Lower lobe of right lung (tissue), 2 donors: ENCODE results near the gene IL6. TPM values are rescaled to one million over a fixed set of nuclear protein-coding genes. Genes with fewer than 3 reads are reported as not detected.
A peak's percentile ranks its signal among the peaks of the same experiment; 100 is the strongest.
"Not testable (repeated sequence)": the region's sequence is repeated elsewhere in the genome, so short reads cannot be mapped to it uniquely, and the experiment has no call there.

Experiments
- ATAC-seq, 2 donors: fragments of 200-7000 bp; cut with Tn5 transposase; one replicate each; pipeline ENCODE4 v1.9.1; 2020 to 2022; ENCODE audit warnings: mild to moderate bottlenecking in 2 of 2, moderate library complexity in 2 of 2
- DNase-seq: peaks from one replicate; pipeline ENCODE4 v3.0.0-alpha.2; 2020
- H3K27ac ChIP-seq: fragments of 200-600 bp; one replicate; pipeline ENCODE4 v1.8.0; 2022
- H3K27me3 ChIP-seq: fragments of 200-600 bp; one replicate; pipeline ENCODE4 v1.8.0; 2022; ENCODE audit warnings: low read depth
- H3K36me3 ChIP-seq: fragments of 200-600 bp; one replicate; pipeline ENCODE4 v1.8.0; 2022; ENCODE audit warnings: mild to moderate bottlenecking
- H3K4me1 ChIP-seq: fragments of 200-600 bp; one replicate; pipeline ENCODE4 v1.8.0; 2022
- H3K4me3 ChIP-seq: fragments of 200-600 bp; one replicate; pipeline ENCODE4 v1.8.0; 2022; ENCODE audit warnings: mild to moderate bottlenecking
- H3K9me3 ChIP-seq: fragments of 200-600 bp; one replicate; pipeline ENCODE4 v1.8.0; 2022
- CTCF ChIP-seq: fragments of 200-600 bp; IDR thresholded peaks from one replicate; pipeline ENCODE4 v1.8.0; 2022; ENCODE audit warnings: antibody characterized with exemption, mild to moderate bottlenecking
- intact Hi-C: fragments of 100-400 bp; cut with DNase I; formaldehyde crosslinking; loops from one replicate; pipeline ENCODE4 v1.11.0; 2022
- total RNA-seq: library from RNA; stranded (reverse); fragmentation: NEBNext Ultra II Directional; extraction: Animal tissue kit (Norgen Biotek cat#: 25700); gene quantifications from one replicate; pipeline ENCODE4 v1.2.1, GENCODE V29; 2021
- donor health status: DM: no; HTN: yes; CAD: no; lungs with severe emphysema.

IL6 gene
- total RNA-seq, 1 donor from 2014 or later, result 8.2 TPM

GRCh38 chr7:22681852-22682657 is 44.9 kb upstream of the IL6 start:
- Histone ChIP-seq H3K9me3 (no peaks in the 10 kb centered on the region), H3K4me1 (peaks cover 10% of the 10 kb centered on the region), H3K36me3 (no peaks in the 10 kb centered on the region), H3K4me3 (no peak overlapping the region), H3K27ac (no peak overlapping the region), H3K27me3 (no peaks in the 10 kb centered on the region)
- DNase-seq, result no peak
- no peak for ATAC-seq
- no peak for TF ChIP-seq CTCF
- intact Hi-C loops, result no loop called here

- intact Hi-C loops, result no loop called here
- ATAC-seq, result no peak
- Histone ChIP-seq H3K4me3 (no peak overlapping the region), H3K27ac (no peak overlapping the region), H3K36me3 (no peaks in the 10 kb centered on the region), H3K27me3 (no peaks in the 10 kb centered on the region), H3K9me3 (no peaks in the 10 kb centered on the region), H3K4me1 (no peaks in the 10 kb centered on the region)
- no peak for TF ChIP-seq CTCF
- no peak for DNase-seq
Measured at GRCh38 chr7:22683379-22683778, 43.6 kb upstream of the IL6 start.

GRCh38 chr7:22686620-22687019 is 40.4 kb upstream of the IL6 start:
- DNase-seq, result no peak
- no peak overlapping the region for H3K4me3 ChIP-seq
- no peaks in the 10 kb centered on the region for H3K4me1 ChIP-seq
- ATAC-seq, result peak in 1 of 2 donors; percentile 32
- no peak overlapping the region for H3K27ac ChIP-seq
- intact Hi-C loops, result no loop called here
- H3K27me3 ChIP-seq, result no peaks in the 10 kb centered on the region
- no peaks in the 10 kb centered on the region for H3K36me3 ChIP-seq
- H3K9me3 ChIP-seq, result no peaks in the 10 kb centered on the region
- TF ChIP-seq CTCF, result no peak

GRCh38 chr7:22688084-22688483 is 38.9 kb upstream of the IL6 start:
- H3K4me1 ChIP-seq, result no peaks in the 10 kb centered on the region
- H3K4me3 ChIP-seq, result no peak overlapping the region
- H3K27ac ChIP-seq, result no peak overlapping the region
- H3K9me3 ChIP-seq, result no peaks in the 10 kb centered on the region
- H3K27me3 ChIP-seq, result no peaks in the 10 kb centered on the region
- ATAC-seq, result peak; percentile 44 to 75
- intact Hi-C loops, result no loop called here
- no peak for TF ChIP-seq CTCF
- DNase-seq, result no peak
- no peaks in the 10 kb centered on the region for H3K36me3 ChIP-seq

GRCh38 chr7:22688934-22689333 is 38.1 kb upstream of the IL6 start:
- H3K36me3 ChIP-seq, H3K4me3 ChIP-seq, intact Hi-C loops, ATAC-seq, H3K4me1 ChIP-seq, H3K27ac ChIP-seq, DNase-seq, H3K9me3 ChIP-seq, H3K27me3 ChIP-seq: not testable (repeated sequence)

- Histone ChIP-seq H3K27ac (no peak overlapping the region), H3K27me3 (no peaks in the 10 kb centered on the region), H3K4me1 (peaks cover 23% of the 10 kb centered on the region), H3K36me3 (no peaks in the 10 kb centered on the region), H3K9me3 (no peaks in the 10 kb centered on the region), H3K4me3 (no peak overlapping the region)
- ATAC-seq, result no peak
- no peak for DNase-seq
- intact Hi-C loops, result no loop called here
- no peak for TF ChIP-seq CTCF
Measured at GRCh38 chr7:22694597-22695207, 32.3 kb upstream of the IL6 start.
